Measurements from ENCODE around the gene KBTBD4.

KBTBD4 gene

DNA sequence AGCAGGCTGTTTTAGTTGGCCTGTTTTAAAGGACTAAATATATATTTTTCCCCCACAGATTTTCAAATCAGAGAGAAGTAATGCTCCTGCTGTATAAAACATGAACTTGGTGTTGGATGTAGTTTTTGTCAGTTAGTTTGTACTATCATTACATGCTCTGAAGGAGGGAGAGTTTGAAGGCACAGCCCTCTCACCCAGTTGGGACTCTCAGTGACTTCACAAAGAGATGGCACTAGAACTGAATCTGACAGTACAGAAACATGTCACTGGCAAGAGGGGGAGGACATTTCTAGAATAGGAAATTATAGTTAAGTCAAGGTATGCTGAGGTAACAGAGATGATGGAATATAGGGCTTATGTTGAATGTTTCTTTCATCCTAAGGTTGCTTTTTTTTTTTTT, 36.5 kb upstream of the KBTBD4 start:
- no peak for DNase-seq (ENCODE audit: low read depth)
- no peak overlapping the region for H3K4me3 ChIP-seq (ENCODE audit: low read depth, low read length)
- TF ChIP-seq, protein P1, sequence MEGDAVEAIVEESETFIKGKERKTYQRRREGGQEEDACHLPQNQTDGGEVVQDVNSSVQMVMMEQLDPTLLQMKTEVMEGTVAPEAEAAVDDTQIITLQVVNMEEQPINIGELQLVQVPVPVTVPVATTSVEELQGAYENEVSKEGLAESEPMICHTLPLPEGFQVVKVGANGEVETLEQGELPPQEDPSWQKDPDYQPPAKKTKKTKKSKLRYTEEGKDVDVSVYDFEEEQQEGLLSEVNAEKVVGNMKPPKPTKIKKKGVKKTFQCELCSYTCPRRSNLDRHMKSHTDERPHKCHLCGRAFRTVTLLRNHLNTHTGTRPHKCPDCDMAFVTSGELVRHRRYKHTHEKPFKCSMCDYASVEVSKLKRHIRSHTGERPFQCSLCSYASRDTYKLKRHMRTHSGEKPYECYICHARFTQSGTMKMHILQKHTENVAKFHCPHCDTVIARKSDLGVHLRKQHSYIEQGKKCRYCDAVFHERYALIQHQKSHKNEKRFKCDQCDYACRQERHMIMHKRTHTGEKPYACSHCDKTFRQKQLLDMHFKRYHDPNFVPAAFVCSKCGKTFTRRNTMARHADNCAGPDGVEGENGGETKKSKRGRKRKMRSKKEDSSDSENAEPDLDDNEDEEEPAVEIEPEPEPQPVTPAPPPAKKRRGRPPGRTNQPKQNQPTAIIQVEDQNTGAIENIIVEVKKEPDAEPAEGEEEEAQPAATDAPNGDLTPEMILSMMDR (IDR thresholded peaks at IDR 0.05; ENCODE audit: low read depth, low read length, missing control alignments) = no peak
- in situ Hi-C loops (cut with HindIII; ENCODE audit: low sequenced_read_pairs) = no loop called here

DNA sequence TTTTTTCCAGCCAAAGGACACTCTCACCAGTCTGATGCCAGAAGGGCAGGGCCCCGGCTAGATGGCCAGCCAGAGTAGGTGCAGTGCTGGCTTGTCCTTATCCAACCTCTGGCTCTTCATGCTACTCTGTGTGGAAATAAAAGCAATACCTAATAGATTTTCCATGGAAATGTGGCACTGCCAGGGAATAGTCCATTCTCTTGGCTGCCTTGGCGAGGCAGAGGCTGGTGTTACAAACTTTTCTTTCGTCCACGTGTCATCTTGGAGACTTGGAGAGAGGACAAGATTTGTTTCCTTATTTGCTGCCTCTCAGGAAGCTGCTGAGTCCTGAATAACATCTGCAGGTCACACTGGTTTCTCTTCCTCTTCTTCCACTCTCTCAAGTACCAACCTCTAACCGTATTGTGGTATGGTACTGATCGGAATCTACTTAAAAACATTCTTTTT, 32.6 kb upstream of the KBTBD4 start:
- no peak for DNase-seq (ENCODE audit: low read depth)
- H3K4me3 ChIP-seq (ENCODE audit: low read depth, low read length) = no peak overlapping the region
- TF ChIP-seq, protein P1 (IDR thresholded peaks at IDR 0.05; ENCODE audit: low read depth, low read length, missing control alignments) = no peak

DNA sequence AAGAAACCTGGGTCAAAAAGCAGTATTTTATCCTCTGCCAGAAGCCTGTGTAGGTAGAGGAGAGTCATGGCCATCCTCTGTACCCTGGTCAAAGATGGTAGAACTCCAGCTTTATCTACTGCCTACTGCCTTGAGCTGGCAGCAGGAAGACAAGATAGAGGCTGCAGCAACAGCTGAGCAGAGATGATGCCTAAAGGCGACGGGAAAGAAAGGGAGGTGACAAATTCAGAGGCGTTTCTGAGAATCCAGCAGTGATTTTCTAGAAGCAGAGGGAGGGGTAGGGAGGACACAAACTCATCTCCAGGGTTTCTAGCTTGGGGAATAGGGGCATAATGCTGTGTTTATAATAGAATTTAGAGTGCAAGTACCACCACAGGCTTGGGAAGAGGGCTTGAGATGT, 30.9 kb upstream of the KBTBD4 start:
- TF ChIP-seq, protein P1 (IDR thresholded peaks at IDR 0.05; ENCODE audit: low read depth, low read length, missing control alignments) = no peak
- H3K4me3 ChIP-seq (ENCODE audit: low read depth, low read length) = no peak overlapping the region
- in situ Hi-C loops (cut with HindIII; ENCODE audit: low sequenced_read_pairs) = loop anchor here (5.0 kb wide), 1 partner anchor 32 kb away; the partner anchor contains the start of genes KBTBD4 and NDUFS3
- DNase-seq (ENCODE audit: low read depth) = no peak

More for the DNA sequence above, 32.6 kb upstream of the KBTBD4 start:
- in situ Hi-C loops (cut with HindIII; ENCODE audit: low sequenced_read_pairs) = loop anchor here (5.0 kb wide), 1 partner anchor 34 kb away; the partner anchor contains the start of genes KBTBD4 and NDUFS3

- in situ Hi-C loops (cut with HindIII; ENCODE audit: low sequenced_read_pairs) = no loop called here
- TF ChIP-seq, protein P1 (IDR thresholded peaks at IDR 0.05; ENCODE audit: low read depth, low read length, missing control alignments) = no peak
- DNase-seq (ENCODE audit: low read depth) = peak; percentile 61
- H3K4me3 ChIP-seq (ENCODE audit: low read depth, low read length) = no peak overlapping the region
Observed at GRCh38 chr11:47607380-47607779, 28.6 kb upstream of the KBTBD4 start.

- DNase-seq (ENCODE audit: low read depth) = no peak
- H3K4me3 ChIP-seq (ENCODE audit: low read depth, low read length) = no peak overlapping the region
- TF ChIP-seq, protein P1 (IDR thresholded peaks at IDR 0.05; ENCODE audit: low read depth, low read length, missing control alignments) = no peak
- in situ Hi-C loops (cut with HindIII; ENCODE audit: low sequenced_read_pairs) = no loop called here
Observed at GRCh38 chr11:47606731-47607130, 28.0 kb upstream of the KBTBD4 start.

DNA sequence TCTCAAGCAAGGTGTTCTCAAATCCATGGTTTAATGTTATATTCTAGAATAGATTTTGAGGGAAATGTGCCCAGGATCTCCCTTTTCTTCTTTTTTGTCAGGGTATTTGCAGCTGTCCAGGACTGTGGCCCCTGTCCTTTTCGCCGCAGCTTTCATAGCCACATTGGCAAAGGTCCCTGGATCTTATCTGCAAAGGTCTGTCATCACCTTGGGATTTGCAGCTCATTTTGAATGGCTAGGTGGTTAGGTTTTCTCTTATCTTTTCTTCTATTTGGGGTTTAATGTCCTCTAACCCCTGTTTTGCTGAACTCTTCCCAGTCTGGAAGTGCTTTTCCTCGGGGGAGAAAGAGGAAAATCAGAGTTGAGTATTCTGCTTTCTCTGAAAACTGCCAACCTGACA, 27.2 kb upstream of the KBTBD4 start:
- DNase-seq (ENCODE audit: low read depth) = no peak
- no peak overlapping the region for H3K4me3 ChIP-seq (ENCODE audit: low read depth, low read length)
- in situ Hi-C loops (cut with HindIII; ENCODE audit: low sequenced_read_pairs) = no loop called here
- TF ChIP-seq, protein P1 (IDR thresholded peaks at IDR 0.05; ENCODE audit: low read depth, low read length, missing control alignments) = no peak

Data from astrocyte of the cerebellum (primary cell).